GM12873 (cell line): ENCODE results near the gene IL20RA.

Source experiments
- TF ChIP-seq, protein P1 (sequence below): IDR thresholded peaks from 2 replicates; pipeline ENCODE4 v1.5.1; 2012; ENCODE audit warnings: low read depth, mild to moderate bottlenecking, moderate library complexity, low read length, control low read depth; ENCODE audit not compliant: insufficient read depth; ENCODE audit errors: missing control alignments

The IL20RA gene

DNA sequence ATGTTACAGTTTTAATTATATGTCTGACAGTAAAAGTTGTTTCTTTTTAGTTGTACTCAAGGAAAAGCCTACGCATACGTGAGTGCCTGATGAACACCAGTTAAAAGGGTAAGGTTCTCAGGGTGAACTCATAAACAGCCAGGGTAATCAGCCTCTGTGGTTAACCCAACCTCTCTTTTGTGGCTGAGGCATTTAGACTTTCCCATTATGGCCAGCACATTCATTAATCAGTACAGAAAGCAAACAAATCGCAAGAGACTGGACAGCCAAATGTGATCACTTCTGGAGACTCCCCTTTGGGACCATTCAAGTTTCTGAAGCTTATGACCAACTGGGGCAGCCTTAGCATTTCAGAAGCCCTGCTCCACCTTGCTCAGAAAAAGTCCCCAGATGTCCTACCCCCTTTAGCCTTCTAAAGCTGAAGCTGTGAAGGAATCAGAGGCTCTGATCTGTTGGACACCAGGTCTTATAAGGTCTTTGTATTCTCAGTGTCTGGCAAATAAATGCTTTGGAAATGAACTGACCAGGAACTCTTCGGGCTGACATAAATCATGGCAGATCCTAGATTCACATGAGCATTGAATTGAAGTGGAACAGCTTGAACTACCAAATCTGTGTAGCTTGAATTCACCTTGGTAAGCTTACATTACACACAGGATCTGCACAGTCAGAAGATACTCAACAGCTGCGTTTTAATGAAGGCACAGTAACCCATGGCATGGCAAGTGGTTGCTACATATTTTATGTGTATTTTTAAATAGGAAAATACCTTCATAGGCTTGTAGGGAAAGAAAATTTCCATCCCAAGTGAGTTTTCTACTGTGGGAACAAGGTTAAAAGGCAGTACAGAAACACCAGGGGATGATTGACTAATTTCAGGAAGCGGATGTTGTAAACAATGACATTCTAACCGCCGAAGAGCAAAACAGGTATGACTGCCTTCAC is 18.7 kb downstream of the IL20RA start:
- TF ChIP-seq, protein P1, sequence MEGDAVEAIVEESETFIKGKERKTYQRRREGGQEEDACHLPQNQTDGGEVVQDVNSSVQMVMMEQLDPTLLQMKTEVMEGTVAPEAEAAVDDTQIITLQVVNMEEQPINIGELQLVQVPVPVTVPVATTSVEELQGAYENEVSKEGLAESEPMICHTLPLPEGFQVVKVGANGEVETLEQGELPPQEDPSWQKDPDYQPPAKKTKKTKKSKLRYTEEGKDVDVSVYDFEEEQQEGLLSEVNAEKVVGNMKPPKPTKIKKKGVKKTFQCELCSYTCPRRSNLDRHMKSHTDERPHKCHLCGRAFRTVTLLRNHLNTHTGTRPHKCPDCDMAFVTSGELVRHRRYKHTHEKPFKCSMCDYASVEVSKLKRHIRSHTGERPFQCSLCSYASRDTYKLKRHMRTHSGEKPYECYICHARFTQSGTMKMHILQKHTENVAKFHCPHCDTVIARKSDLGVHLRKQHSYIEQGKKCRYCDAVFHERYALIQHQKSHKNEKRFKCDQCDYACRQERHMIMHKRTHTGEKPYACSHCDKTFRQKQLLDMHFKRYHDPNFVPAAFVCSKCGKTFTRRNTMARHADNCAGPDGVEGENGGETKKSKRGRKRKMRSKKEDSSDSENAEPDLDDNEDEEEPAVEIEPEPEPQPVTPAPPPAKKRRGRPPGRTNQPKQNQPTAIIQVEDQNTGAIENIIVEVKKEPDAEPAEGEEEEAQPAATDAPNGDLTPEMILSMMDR, result no peak

DNA sequence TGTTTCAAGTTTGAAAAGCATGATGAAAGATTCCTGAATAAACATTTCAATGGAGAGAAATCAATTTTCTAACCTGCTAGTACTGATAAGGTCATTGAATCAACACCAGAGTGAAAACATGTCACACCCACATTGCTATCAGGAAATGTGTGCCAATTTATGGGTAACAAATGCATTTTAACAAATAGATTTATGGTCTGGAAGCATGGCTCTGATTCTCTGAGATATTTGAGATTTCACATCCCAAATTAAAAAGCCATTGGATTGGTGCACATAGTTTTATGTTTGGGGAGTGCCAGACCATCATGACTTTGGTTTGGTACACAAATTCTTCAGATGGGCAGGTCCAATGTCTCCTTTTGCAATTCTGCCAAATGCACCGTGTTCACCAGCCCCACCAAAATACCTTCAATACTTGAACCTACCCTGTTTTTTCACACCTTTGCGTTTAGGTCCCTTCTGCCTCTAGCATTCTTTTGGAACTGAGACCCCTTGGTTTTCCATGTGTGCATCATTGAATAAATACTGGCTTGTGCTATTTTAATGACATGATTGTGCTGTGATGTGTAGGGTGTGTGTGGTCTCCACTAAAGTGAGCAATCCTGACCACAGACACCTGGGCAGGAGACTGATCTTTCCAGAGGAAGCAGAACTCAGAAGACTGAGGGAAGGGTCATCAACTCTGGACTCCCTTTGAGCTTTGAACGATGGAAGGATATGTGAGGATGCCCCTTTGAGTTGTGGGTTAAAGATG is 20.4 kb downstream of the IL20RA start:
- TF ChIP-seq, protein P1, result no peak

DNA sequence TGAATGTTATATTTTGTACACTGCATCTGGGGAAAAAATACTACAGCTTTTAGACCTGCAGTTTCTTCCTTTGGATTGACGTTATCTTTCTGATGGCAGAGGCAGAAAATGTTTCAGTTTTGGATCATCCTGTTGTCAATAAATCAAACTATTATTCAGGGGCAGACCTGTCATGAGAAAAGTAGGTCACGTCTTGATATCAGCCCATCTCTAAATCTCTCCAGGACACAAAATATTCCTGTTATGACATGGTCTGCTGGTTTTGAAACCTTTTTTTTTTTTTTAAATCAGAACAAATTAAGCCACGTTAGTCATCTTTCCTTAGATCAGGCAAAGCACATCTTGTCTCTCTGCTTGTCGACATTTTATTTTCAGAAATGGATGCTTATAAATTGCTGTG is 24.0 kb downstream of the IL20RA start:
- TF ChIP-seq, protein P1, result no peak

DNA sequence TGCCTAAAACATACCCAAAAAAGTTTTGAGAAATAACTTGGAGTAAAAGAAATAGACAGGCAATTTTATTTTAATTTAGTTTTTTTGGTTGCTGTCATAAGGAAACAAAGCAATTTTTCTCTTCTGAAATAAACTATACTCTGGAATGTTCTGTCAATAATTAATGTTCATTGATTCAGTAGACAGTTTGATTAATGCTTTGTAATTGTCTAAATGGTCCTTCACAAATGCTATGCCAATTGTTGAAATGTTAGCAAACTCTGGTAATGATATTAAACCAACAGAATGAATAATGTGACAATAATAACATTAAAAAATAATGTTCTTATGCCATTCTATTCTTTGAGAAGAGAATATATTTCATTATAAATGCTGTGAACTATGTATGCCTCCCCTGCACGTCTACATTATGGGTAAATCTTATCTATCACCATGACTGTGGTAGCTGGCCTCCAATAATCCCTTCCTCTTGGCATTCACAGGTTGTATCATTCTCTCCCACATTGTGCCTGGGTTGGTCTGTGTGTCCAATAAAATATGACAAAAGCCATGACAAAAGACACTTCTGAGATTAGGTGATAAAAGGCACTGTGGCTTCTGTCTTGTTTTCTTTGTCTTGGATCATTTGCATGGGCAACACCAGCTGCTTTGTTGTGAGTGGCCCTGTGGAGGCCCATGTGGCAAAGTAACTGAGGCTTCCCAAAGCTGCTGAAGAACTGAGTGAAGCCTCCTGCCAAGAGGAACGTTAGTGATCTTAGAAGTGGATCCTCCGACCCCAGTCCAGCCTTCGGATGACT is 25.1 kb downstream of the IL20RA start:
- TF ChIP-seq, protein P1, result no peak

DNA sequence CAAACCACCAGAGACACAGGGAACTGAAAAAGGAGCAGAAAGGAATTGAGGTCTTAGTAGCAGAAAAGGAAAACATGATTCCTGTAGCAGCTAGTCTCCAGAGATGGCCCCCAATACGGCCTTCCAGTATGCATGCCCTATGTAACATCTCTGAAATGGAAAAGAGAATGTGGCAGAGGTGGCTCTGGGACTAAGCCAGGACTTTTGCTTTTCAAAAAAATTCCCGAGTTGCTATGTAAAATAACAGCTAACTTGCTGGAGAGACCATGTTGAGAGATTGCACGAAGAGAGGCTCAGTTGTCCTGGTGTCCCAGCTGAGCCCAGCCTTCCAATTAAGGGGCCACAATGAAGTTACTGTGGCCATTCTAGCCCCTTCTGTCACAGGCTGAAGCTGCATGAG is 27.7 kb downstream of the IL20RA start:
- TF ChIP-seq, protein P1, result no peak

DNA sequence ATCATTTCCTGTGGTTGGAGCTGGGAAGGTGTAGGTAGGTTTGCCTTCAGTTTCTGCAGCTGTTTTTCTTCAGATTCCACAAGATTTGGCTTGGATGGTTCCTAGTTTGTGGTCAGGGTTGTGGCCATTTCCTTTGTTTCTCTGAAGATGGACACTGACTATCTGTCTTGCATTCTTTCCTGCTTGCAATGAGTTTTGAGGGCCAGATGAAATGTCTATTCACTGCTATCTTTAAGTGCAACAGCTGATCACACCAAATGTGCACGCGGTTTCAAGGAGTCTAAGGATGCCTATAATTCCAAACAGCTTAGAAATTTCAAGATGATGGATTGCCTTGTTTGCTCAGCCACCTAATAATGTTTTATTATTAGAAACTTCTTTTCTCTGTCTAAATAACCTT is 28.4 kb downstream of the IL20RA start:
- TF ChIP-seq, protein P1, result no peak
